ENCODE results near the gene OR51Q1.

DNA sequence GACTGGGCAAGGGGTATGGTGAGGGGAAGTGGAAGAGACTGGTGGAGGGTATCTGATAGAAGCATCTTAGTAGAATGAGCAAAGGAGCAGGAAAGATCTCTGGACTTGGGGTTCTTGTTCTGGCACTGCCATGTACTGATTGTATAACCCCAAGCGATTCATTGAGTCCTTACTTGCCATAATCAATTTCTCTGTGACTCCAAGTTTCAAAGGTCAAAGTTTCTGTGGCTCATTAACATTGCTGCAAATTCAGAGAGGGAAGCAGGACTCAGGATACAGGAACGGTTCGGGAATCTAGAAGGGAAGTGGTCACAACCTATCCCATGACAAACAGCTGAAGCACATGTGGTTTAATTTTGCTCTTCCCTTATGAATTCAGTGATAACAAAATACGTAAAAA, 27.5 kb downstream of the OR51Q1 start:
- TF ChIP-seq, protein P1, sequence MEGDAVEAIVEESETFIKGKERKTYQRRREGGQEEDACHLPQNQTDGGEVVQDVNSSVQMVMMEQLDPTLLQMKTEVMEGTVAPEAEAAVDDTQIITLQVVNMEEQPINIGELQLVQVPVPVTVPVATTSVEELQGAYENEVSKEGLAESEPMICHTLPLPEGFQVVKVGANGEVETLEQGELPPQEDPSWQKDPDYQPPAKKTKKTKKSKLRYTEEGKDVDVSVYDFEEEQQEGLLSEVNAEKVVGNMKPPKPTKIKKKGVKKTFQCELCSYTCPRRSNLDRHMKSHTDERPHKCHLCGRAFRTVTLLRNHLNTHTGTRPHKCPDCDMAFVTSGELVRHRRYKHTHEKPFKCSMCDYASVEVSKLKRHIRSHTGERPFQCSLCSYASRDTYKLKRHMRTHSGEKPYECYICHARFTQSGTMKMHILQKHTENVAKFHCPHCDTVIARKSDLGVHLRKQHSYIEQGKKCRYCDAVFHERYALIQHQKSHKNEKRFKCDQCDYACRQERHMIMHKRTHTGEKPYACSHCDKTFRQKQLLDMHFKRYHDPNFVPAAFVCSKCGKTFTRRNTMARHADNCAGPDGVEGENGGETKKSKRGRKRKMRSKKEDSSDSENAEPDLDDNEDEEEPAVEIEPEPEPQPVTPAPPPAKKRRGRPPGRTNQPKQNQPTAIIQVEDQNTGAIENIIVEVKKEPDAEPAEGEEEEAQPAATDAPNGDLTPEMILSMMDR (conservative IDR thresholded peaks at IDR 0.05 in 1 of 2, IDR thresholded peaks at IDR 0.05 in 1 of 2; ENCODE audit: low read depth in 1 of 2, low read length in 2 of 2), result no peak
- TF ChIP-seq EZH2 (IDR thresholded peaks at IDR 0.05; ENCODE audit: low read length, missing control alignments), result no peak
